OCI-LY7 (cell line): Measurements from ENCODE around the gene ZFHX2. TPM values are rescaled to one million over a fixed set of nuclear protein-coding genes. Genes with fewer than 3 reads are reported as not detected.

Experiments
- BruUV-seq: library from RNA; stranded (reverse); fragments of 400-500 nt; replicated peaks from 2 replicates; lab custom pipeline; 2021; lab: Mats Ljungman, UMichigan
- CTCF ChIA-PET: fragments of 300-600 bp; sonication (Branson Sonifier 250); formaldehyde crosslinking; loops from one replicate; lab custom pipeline; 2022; ENCODE audit warnings: antibody characterized with exemption; ENCODE audit not compliant: unreplicated experiment; lab: Charles Lee
- POLR2A ChIA-PET: fragments of 300-600 bp; sonication (Branson Sonifier 250); formaldehyde crosslinking; loops from one replicate; lab custom pipeline; 2022; ENCODE audit warnings: antibody characterized with exemption; lab: Charles Lee
- DNase-seq: peaks from one replicate; pipeline ENCODE4 v3.0.0-alpha.2; 2015; ENCODE audit warnings: low spot score
- H2AFZ ChIP-seq: fragments of 200-600 bp; sonication (generic), shearing (Covaris generic); 2 replicates; pipeline ENCODE4 v1.6.1; 2014; ENCODE audit warnings: mild to moderate bottlenecking, antibody characterized with exemption, low read length, moderate library complexity
- H3K27ac ChIP-seq: fragments of 200-600 bp; sonication (generic); 2 replicates; pipeline ENCODE4 v1.5.1; 2014; ENCODE audit warnings: mixed run types, low read depth, mild to moderate bottlenecking, moderate library complexity, low read length, inconsistent platforms; ENCODE audit not compliant: poor library complexity, severe bottlenecking
- H3K36me3 ChIP-seq: fragments of 200-600 bp; sonication (generic); 2 replicates; pipeline ENCODE4 v1.6.1; 2014; ENCODE audit warnings: mild to moderate bottlenecking, antibody characterized with exemption, low read length, moderate library complexity, mixed read lengths; ENCODE audit not compliant: insufficient read depth
- H3K4me1 ChIP-seq: fragments of 200-600 bp; sonication (generic); 2 replicates; pipeline ENCODE4 v1.5.1; 2014; ENCODE audit warnings: mild to moderate bottlenecking, low read length; ENCODE audit not compliant: insufficient read depth, poor library complexity, severe bottlenecking
- H3K4me2 ChIP-seq: fragments of 200-600 bp; sonication (generic); 2 replicates; pipeline ENCODE4 v1.6.1; 2014; ENCODE audit warnings: mild to moderate bottlenecking, low read length
- H3K4me3 ChIP-seq: fragments of 200-600 bp; sonication (generic); 2 replicates; pipeline ENCODE4 v1.5.1; 2014; ENCODE audit warnings: mild to moderate bottlenecking, low read depth, low read length; ENCODE audit not compliant: poor library complexity, severe bottlenecking
- H3K79me2 ChIP-seq: fragments of 200-600 bp; sonication (generic); 2 replicates; pipeline ENCODE4 v1.6.1; 2016; ENCODE audit warnings: low read depth, mild to moderate bottlenecking, low read length, moderate library complexity, mixed read lengths; ENCODE audit not compliant: insufficient read depth
- H3K9me2 ChIP-seq: fragments of 200-600 bp; sonication (generic); 2 replicates; pipeline ENCODE4 v1.6.1; 2016; ENCODE audit warnings: mild to moderate bottlenecking, low read length, mixed read lengths; ENCODE audit not compliant: insufficient read depth
- H3K9me3 ChIP-seq: fragments of 200-600 bp; sonication (generic); 2 replicates; pipeline ENCODE4 v1.6.1; 2014; ENCODE audit warnings: mild to moderate bottlenecking, mixed run types, low read length, mixed read lengths
- H4K20me1 ChIP-seq: fragments of 200-600 bp; sonication (generic); 2 replicates; pipeline ENCODE4 v1.6.1; 2014; ENCODE audit warnings: mild to moderate bottlenecking, antibody characterized with exemption, low read length, moderate library complexity, mixed read lengths; ENCODE audit not compliant: insufficient read depth
- EZH2phosphoT487 ChIP-seq: fragments of 200-600 bp; sonication (generic); IDR thresholded peaks from 2 replicates; pipeline ENCODE4 v1.6.1; 2018; ENCODE audit warnings: low read depth, borderline replicate concordance, mild to moderate bottlenecking, mixed run types, antibody characterized with exemption, low read length, moderate library complexity, mixed read lengths
- intact Hi-C: fragments of 100-400 bp; cut with micrococcal nuclease; formaldehyde crosslinking; loops from one replicate; pipeline ENCODE4 v1.10.0; 2022; ENCODE audit not compliant: unreplicated experiment
- total RNA-seq, 2 experiments: library from RNA; depleted of rRNA in 1 of 2; stranded (reverse); fragments of >200 nt in 1 of 2; shearing (Covaris generic) in 1 of 2; gene quantifications; 2 replicates each; pipeline ENCODE4 v1.2.3, GENCODE V29; 2014 to 2022
- TF ChIP-seq, protein P1 (sequence below): fragments of 200-600 bp; sonication (generic); conservative IDR thresholded peaks from 2 replicates; pipeline ENCODE4 v1.5.1; 2014; ENCODE audit warnings: mild to moderate bottlenecking, antibody characterized with exemption, low read length, moderate library complexity, mixed read lengths

Gene ZFHX2
- total RNA-seq, 2 experiments from 2014 or later: 0.60 to 1.8 TPM

- CTCF ChIA-PET: no interaction called here
- no peak overlapping the region for H3K27ac ChIP-seq
- POLR2A ChIA-PET: interaction anchor here (1.2 to 1.5 kb wide), 2 partner anchors 13 to 258 kb away, joined by 3 to 5 read pairs; no protein-coding TSS in a partner anchor
- H2AFZ ChIP-seq: no peak overlapping the region
- H3K4me3 ChIP-seq: no peak overlapping the region
- no peaks in the 10 kb centered on the region for H3K36me3 ChIP-seq
- H3K9me3 ChIP-seq: no peaks in the 10 kb centered on the region
- DNase-seq: no peak
- H3K4me2 ChIP-seq: no peak overlapping the region
- no TSS peak for BruUV-seq
- intact Hi-C loops: no loop called here
- TF ChIP-seq EZH2phosphoT487: no peak
- TF ChIP-seq, protein P1, sequence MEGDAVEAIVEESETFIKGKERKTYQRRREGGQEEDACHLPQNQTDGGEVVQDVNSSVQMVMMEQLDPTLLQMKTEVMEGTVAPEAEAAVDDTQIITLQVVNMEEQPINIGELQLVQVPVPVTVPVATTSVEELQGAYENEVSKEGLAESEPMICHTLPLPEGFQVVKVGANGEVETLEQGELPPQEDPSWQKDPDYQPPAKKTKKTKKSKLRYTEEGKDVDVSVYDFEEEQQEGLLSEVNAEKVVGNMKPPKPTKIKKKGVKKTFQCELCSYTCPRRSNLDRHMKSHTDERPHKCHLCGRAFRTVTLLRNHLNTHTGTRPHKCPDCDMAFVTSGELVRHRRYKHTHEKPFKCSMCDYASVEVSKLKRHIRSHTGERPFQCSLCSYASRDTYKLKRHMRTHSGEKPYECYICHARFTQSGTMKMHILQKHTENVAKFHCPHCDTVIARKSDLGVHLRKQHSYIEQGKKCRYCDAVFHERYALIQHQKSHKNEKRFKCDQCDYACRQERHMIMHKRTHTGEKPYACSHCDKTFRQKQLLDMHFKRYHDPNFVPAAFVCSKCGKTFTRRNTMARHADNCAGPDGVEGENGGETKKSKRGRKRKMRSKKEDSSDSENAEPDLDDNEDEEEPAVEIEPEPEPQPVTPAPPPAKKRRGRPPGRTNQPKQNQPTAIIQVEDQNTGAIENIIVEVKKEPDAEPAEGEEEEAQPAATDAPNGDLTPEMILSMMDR: no peak
- no peaks in the 10 kb centered on the region for H3K79me2 ChIP-seq
- H3K4me1 ChIP-seq: no peaks in the 10 kb centered on the region
- H3K9me2 ChIP-seq: no peaks in the 10 kb centered on the region
- H4K20me1 ChIP-seq: no peaks in the 10 kb centered on the region
These were observed 15.1 kb downstream of the ZFHX2 start for GRCh38 chr14:23536494-23536893.

DNA sequence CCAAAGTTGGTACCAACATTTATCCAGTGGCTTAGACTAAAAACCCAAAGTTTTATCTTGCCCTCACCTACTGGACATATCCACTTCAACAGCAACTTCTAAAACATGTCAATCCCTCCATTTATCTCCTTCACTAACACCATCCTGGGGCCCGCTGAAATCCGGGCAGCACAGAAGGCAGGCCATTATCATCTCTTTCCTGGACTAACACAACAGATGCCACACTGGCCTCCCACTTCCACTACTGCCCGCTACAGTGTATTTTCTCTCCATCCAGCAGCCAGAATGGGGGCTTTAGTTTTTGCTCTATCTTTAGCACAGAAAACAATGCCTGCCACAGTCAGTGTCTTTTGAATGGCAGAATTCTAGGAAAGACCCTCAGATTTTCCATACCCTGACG is 15.6 kb downstream of the ZFHX2 start:
- Histone ChIP-seq H3K4me3 (no peak overlapping the region), H4K20me1 (no peaks in the 10 kb centered on the region), H3K79me2 (no peaks in the 10 kb centered on the region), H3K9me2 (no peaks in the 10 kb centered on the region), H2AFZ (no peak overlapping the region), H3K4me1 (no peaks in the 10 kb centered on the region), H3K4me2 (no peak overlapping the region), H3K27ac (no peak overlapping the region), H3K9me3 (no peaks in the 10 kb centered on the region), H3K36me3 (no peaks in the 10 kb centered on the region)
- no peak for TF ChIP-seq EZH2phosphoT487
- TF ChIP-seq, protein P1: no peak
- DNase-seq: no peak
- POLR2A ChIA-PET: interaction anchor here (1.2 to 1.5 kb wide), 2 partner anchors 14 to 258 kb away, joined by 3 to 5 read pairs; no protein-coding TSS in a partner anchor
- CTCF ChIA-PET: no interaction called here
- intact Hi-C loops: no loop called here
- BruUV-seq: no TSS peak

- TF ChIP-seq, protein P1: no peak
- TF ChIP-seq EZH2phosphoT487: no peak
- intact Hi-C loops: no loop called here
- Histone ChIP-seq H3K27ac (no peak overlapping the region), H3K9me2 (no peaks in the 10 kb centered on the region), H3K79me2 (no peaks in the 10 kb centered on the region), H3K4me1 (no peaks in the 10 kb centered on the region), H4K20me1 (no peaks in the 10 kb centered on the region), H2AFZ (no peak overlapping the region), H3K4me3 (no peak overlapping the region), H3K4me2 (no peak overlapping the region), H3K9me3 (no peaks in the 10 kb centered on the region), H3K36me3 (no peaks in the 10 kb centered on the region)
- ChIA-PET POLR2A (no interaction called here), CTCF (no interaction called here)
- no peak for DNase-seq
- no TSS peak for BruUV-seq
These were observed 17.7 kb downstream of the ZFHX2 start for GRCh38 chr14:23533652-23534435.
